HFF-Myc (cell line): ENCODE data around the gene LBH.

Experiments
- DNase-seq: peaks from one replicate; pipeline ENCODE4 v3.0.0-alpha.2; 2011; ENCODE audit warnings: low read depth; ENCODE audit errors: extremely low read depth
- H3K4me3 ChIP-seq: replicated peaks from 2 replicates; pipeline ENCODE4 v1.5.1; 2011; ENCODE audit warnings: low read depth, mild to moderate bottlenecking, control low read depth, low read length
- TF ChIP-seq, protein P1 (sequence below): IDR thresholded peaks from 2 replicates; pipeline ENCODE4 v1.5.1; 2012; ENCODE audit warnings: mild to moderate bottlenecking, low read depth, low read length, control low read depth; ENCODE audit errors: missing control alignments

LBH gene

DNA sequence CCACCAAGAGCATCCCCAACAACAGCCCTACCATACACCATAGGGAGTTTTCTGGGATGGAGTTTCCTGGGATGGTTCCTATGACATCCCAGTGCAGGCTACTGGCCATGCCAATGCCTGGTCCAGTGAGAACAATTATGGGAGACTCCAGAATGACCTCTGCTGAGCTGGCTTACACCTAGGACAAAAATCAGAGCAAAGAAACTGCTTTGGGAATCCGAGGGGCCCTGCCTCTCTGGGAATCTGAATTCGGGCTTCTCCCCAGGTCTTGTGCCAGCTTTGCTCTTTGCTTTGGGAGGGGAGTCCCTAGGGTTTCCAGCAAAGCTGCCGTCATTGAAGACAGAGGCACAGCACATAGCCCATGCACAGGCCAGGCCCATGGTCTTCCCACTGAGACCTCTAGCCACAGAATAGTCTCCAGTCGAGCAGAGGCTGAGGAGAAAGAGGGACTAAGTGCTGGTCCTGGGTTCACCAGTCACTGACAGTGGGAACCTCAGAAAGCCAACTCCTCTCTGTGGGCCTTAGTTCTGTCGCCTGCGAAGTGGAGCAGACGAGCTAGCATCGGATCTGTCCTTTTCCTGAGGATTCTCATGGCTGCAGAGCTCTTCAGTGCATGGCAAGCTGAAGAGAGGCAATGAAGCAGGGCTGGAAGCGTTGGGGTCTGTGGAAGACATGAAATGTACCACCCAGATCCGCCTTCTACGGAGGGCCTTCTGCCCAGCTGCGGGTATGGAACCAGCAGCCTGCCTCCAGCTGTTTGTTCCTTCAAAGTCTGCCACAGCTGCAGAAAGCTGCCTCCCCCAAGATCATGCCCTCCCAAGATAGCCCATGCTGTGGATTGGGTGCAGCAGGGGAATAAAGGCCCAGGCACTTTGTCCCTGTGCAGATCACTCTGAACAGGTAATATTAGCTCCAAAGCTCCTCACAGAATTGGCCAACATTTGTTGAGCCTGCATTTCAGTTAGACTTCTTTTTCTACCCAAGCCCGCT is 11.2 kb upstream of the LBH start:
- TF ChIP-seq, protein P1, sequence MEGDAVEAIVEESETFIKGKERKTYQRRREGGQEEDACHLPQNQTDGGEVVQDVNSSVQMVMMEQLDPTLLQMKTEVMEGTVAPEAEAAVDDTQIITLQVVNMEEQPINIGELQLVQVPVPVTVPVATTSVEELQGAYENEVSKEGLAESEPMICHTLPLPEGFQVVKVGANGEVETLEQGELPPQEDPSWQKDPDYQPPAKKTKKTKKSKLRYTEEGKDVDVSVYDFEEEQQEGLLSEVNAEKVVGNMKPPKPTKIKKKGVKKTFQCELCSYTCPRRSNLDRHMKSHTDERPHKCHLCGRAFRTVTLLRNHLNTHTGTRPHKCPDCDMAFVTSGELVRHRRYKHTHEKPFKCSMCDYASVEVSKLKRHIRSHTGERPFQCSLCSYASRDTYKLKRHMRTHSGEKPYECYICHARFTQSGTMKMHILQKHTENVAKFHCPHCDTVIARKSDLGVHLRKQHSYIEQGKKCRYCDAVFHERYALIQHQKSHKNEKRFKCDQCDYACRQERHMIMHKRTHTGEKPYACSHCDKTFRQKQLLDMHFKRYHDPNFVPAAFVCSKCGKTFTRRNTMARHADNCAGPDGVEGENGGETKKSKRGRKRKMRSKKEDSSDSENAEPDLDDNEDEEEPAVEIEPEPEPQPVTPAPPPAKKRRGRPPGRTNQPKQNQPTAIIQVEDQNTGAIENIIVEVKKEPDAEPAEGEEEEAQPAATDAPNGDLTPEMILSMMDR, result no peak
- DNase-seq, result no peak
- H3K4me3 ChIP-seq, result no peak overlapping the region

DNA sequence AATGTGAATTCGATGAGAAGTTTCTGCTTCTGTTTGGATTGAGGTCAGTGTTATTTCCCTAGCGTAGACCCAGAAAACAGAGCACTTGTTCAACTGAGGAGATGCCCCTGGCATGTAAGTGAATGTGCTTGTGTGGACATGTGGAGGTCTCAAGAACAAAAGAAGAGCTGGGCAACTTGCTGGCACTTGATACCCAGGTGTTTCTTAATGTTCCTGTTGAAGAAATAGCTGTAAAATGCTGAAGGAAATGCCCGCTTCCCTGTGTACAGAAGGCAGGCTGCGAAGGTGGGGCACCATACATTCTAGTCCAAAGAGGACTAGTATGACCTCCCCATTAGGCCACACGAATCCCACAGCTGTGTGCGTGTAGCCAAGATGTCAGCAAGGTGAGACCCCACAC is 9.8 kb upstream of the LBH start:
- H3K4me3 ChIP-seq, result no peak overlapping the region
- TF ChIP-seq, protein P1, result no peak

DNA sequence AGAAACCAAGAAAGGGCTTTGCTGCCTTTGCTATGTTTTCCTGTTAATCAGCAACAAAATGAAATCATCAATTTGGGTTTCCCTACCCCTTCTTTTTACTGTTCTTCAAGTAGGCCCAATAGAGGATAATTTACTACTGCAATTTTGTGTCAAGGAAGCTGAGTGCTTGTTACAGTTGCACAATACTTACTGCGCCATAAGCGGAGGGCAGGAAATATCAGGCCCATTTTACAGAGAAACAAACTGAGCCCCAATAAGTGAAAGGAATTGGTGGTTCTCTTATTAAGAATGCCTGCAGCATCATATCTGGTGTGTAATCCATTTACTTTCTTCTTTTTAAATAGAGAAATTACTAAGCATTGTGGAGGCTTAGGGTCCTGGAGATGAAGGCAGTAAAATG is 9.3 kb upstream of the LBH start:
- H3K4me3 ChIP-seq, result no peak overlapping the region
- DNase-seq, result no peak
- TF ChIP-seq, protein P1, result no peak

More for the DNA sequence above, 9.8 kb upstream of the LBH start:
- no peak for DNase-seq

DNA sequence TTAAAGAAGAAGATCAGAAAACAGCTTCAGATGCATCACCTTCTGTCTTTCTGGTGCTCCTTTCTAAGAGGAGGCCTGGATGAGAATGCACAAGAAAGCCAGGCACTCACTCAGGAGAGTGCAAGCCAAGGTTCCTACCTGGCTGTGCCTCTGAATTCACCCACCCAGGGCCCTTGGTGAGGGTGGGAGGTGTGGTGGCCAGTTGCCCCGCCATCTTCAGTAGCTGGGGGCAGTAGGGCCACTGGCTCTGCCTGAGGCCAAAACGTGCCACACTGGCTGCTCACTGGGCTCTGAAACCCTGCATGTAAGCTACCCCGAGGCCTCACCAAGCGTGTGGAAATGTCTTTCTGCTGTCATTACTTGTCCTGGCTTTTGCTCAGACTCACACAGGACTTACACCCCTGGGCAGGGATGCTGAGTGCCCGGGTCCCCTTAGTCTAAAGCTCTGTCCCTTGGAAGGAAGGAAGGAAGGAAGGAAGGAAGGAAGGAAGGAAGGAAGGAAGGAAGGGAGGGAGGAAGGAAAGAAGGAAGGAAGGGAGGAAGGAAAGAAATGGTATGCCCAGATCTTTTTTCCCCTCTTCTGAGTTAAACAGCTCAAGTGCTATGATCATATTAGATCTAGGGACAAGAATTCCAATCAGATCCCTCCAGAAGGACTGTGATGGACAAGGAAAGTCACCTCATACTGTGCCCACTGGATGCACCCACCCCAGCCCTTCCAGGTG is 8.5 kb upstream of the LBH start:
- TF ChIP-seq, protein P1, result no peak
- DNase-seq, result no peak
- H3K4me3 ChIP-seq, result no peak overlapping the region

DNA sequence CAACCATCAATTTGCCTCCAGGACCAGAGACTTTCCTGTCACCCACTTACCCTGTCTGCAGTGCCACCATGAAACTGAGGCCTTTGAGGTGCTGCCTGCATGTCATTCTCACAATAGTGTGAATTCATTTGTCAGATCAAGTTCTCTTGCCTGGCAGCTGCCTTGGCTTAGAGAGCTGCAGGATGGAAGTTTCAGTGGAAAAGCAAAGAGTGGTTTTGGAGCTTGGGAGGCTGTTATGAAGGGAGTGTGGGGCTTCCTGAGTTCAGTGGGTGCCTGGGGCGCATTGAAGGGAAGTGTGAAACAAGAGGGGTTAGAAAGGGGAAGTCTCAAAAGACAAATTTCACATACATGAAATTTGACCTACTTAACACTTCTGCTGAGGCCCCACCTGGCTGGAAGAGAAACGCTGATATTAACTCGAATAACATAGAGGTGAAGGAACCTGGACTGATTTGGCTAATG is 7.9 kb upstream of the LBH start:
- TF ChIP-seq, protein P1, result no peak
- DNase-seq, result no peak
- H3K4me3 ChIP-seq, result no peak overlapping the region

DNA sequence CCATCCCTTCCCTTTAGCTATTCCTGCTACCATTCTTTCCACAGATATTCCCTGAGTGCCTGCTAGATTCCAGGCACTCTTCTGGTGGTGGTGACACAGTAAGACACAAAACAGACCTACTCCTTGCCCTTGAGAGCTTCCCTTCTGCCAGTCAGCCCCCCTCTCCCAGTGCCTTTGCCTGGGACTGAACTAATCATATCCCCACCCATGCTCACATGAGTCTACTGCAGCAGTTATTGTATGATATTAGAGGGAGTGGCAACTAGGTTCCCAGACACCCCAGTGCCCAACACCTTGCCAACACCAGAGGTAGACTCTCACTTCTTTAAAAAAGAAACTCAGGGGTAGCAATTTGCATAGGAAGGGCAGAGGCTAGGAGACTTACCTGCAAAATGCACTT is 7.2 kb upstream of the LBH start:
- no peak for DNase-seq
- no peak overlapping the region for H3K4me3 ChIP-seq
- TF ChIP-seq, protein P1, result no peak
